ENCODE results near the gene KLHL17. TPM values are rescaled to one million over a fixed set of nuclear protein-coding genes. Genes with fewer than 3 reads are reported as not detected.

KLHL17 gene
- total and polyA plus RNA-seq, 9 of the 15 experiments (the other 6 are each of a cell fraction or from before 2014, with no cell fraction given) = 0.14 to 84.8 (median 13.0) TPM

GRCh38 chr1:1013105-1013921 lies 52.9 kb downstream of the KLHL17 start, which contains the start of gene ISG15 (continued):
- TF ChIP-seq ZNF707 (CRISPR knock-in tag; conservative IDR thresholded peaks at IDR 0.05) = no peak
- no peak for TF ChIP-seq ZC3H11A (IDR thresholded peaks at IDR 0.05; ENCODE audit: low read depth, low read length)
- TF ChIP-seq RB1 (IDR thresholded peaks at IDR 0.05; ENCODE audit: low read depth) = no peak
- TF ChIP-seq ARID2 (IDR thresholded peaks at IDR 0.05) = no peak
- peak in 1 of 2 experiments; percentile 59; a peak in 1 of 3 replicates for TF ChIP-seq CBX3 (IDR thresholded peaks at IDR 0.05; ENCODE audit: borderline replicate concordance in 1 of 2, low read length in 2 of 2)
- no peak for TF ChIP-seq ZMIZ1 (IDR thresholded peaks at IDR 0.05; ENCODE audit: low read depth in 2 of 2, low read length in 2 of 2)
- no peak for TF ChIP-seq PTRF (tag; IDR thresholded peaks at IDR 0.05)
- no peak for TF ChIP-seq NFE2 (IDR thresholded peaks at IDR 0.05; ENCODE audit: low read depth)
- peak; percentile 14 to 67; a peak in 2 of 4 replicates for TF ChIP-seq MAZ (CRISPR knock-in tag; conservative IDR thresholded peaks at IDR 0.05 in 1 of 2, IDR thresholded peaks at IDR 0.05 in 1 of 2)
- TF ChIP-seq ZNF134 (CRISPR knock-in tag; conservative IDR thresholded peaks at IDR 0.05) = no peak
- TF ChIP-seq SIN3A (IDR thresholded peaks at IDR 0.05; ENCODE audit: borderline replicate concordance in 2 of 2, control insufficient read depth in 1 of 2, low read depth in 2 of 2, low read length in 2 of 2) = peak; percentile 91 to 94; a peak in 2 of 4 replicates
- peak; percentile 54; the same call in 1 of the 2 replicates for TF ChIP-seq L3MBTL2 (IDR thresholded peaks at IDR 0.05)
- TF ChIP-seq STAT5B (CRISPR knock-in tag; IDR thresholded peaks at IDR 0.05) = no peak
- TF ChIP-seq CEBPB (tag; IDR thresholded peaks at IDR 0.05) = peak; percentile 37; the same call in 1 of the 2 replicates
- TF ChIP-seq ZFP1 (CRISPR knock-in tag; IDR thresholded peaks at IDR 0.05) = no peak
- TF ChIP-seq FOXP4 (CRISPR knock-in tag; IDR thresholded peaks at IDR 0.05; ENCODE audit: borderline replicate concordance) = no peak; the same call in 1 of the 2 replicates
- no peak for TF ChIP-seq RHOXF2B (CRISPR knock-in tag; conservative IDR thresholded peaks at IDR 0.05)
- peak; percentile 97 for TF ChIP-seq NKRF (IDR thresholded peaks at IDR 0.05; ENCODE audit: borderline replicate concordance)
- no peak for TF ChIP-seq ZNF3 (CRISPR knock-in tag; IDR thresholded peaks at IDR 0.05)
